ENCODE measurements around the gene RPL13. TPM values are rescaled to one million over a fixed set of nuclear protein-coding genes. Genes with fewer than 3 reads are reported as not detected.

The RPL13 gene
- total RNA-seq, 1 donor from 2014 or later = 2,070 TPM

- TF ChIP-seq CTCF (IDR thresholded peaks at IDR 0.05; ENCODE audit: unreplicated experiment) = no peak
- Mint-ChIP-seq H3K36me3 (ENCODE audit: low read depth, unreplicated experiment) (peaks cover 49% of the 10 kb centered on the region), H3K4me3 (ENCODE audit: unreplicated experiment) (peak overlapping the region; percentile 56), H3K4me1 (ENCODE audit: unreplicated experiment) (no peaks in the 10 kb centered on the region), H3K27ac (ENCODE audit: unreplicated experiment) (peak overlapping the region; percentile 13), H3K9me3 (ENCODE audit: unreplicated experiment) (no peaks in the 10 kb centered on the region), H3K27me3 (ENCODE audit: unreplicated experiment) (peaks cover 2% of the 10 kb centered on the region)
- no peak for DNase-seq (ENCODE audit: low spot score)
Measured at GRCh38 chr16:89547291-89547690, 13.2 kb upstream of the RPL13 start.

- no peaks in the 10 kb centered on the region for H3K9me3 Mint-ChIP-seq (ENCODE audit: unreplicated experiment)
- H3K27ac Mint-ChIP-seq (ENCODE audit: unreplicated experiment) = no peak overlapping the region
- no peaks in the 10 kb centered on the region for H3K4me1 Mint-ChIP-seq (ENCODE audit: unreplicated experiment)
- peaks cover 2% of the 10 kb centered on the region for H3K27me3 Mint-ChIP-seq (ENCODE audit: unreplicated experiment)
- no peak overlapping the region for H3K4me3 Mint-ChIP-seq (ENCODE audit: unreplicated experiment)
- DNase-seq (ENCODE audit: low spot score) = no peak
- TF ChIP-seq CTCF (IDR thresholded peaks at IDR 0.05; ENCODE audit: unreplicated experiment) = no peak
- peaks cover 50% of the 10 kb centered on the region for H3K36me3 Mint-ChIP-seq (ENCODE audit: low read depth, unreplicated experiment)
Measured at GRCh38 chr16:89547860-89548259, 12.6 kb upstream of the RPL13 start.

GRCh38 chr16:89548344-89549006 lies 12.0 kb upstream of the RPL13 start:
- no peak for TF ChIP-seq CTCF (IDR thresholded peaks at IDR 0.05; ENCODE audit: unreplicated experiment)
- no peak for DNase-seq (ENCODE audit: low spot score)
- Mint-ChIP-seq H3K4me1 (ENCODE audit: unreplicated experiment) (no peaks in the 10 kb centered on the region), H3K27me3 (ENCODE audit: unreplicated experiment) (peaks cover 2% of the 10 kb centered on the region), H3K36me3 (ENCODE audit: low read depth, unreplicated experiment) (peaks cover 50% of the 10 kb centered on the region), H3K27ac (ENCODE audit: unreplicated experiment) (no peak overlapping the region), H3K4me3 (ENCODE audit: unreplicated experiment) (no peak overlapping the region), H3K9me3 (ENCODE audit: unreplicated experiment) (no peaks in the 10 kb centered on the region)

- no peak for TF ChIP-seq CTCF (IDR thresholded peaks at IDR 0.05; ENCODE audit: unreplicated experiment)
- Mint-ChIP-seq H3K9me3 (ENCODE audit: unreplicated experiment) (no peaks in the 10 kb centered on the region), H3K27ac (ENCODE audit: unreplicated experiment) (no peak overlapping the region), H3K4me1 (ENCODE audit: unreplicated experiment) (no peaks in the 10 kb centered on the region), H3K27me3 (ENCODE audit: unreplicated experiment) (peaks cover 2% of the 10 kb centered on the region), H3K4me3 (ENCODE audit: unreplicated experiment) (peak overlapping the region; percentile 56), H3K36me3 (ENCODE audit: low read depth, unreplicated experiment) (peaks cover 50% of the 10 kb centered on the region)
- no peak for DNase-seq (ENCODE audit: low spot score)
Measured at GRCh38 chr16:89549007-89549700, 11.3 kb upstream of the RPL13 start.

- peaks cover 50% of the 10 kb centered on the region for H3K36me3 Mint-ChIP-seq (ENCODE audit: low read depth, unreplicated experiment)
- DNase-seq (ENCODE audit: low spot score) = no peak
- TF ChIP-seq CTCF (IDR thresholded peaks at IDR 0.05; ENCODE audit: unreplicated experiment) = no peak
- no peak overlapping the region for H3K4me3 Mint-ChIP-seq (ENCODE audit: unreplicated experiment)
- no peak overlapping the region for H3K27ac Mint-ChIP-seq (ENCODE audit: unreplicated experiment)
- no peaks in the 10 kb centered on the region for H3K9me3 Mint-ChIP-seq (ENCODE audit: unreplicated experiment)
- peaks cover 2% of the 10 kb centered on the region for H3K27me3 Mint-ChIP-seq (ENCODE audit: unreplicated experiment)
- no peaks in the 10 kb centered on the region for H3K4me1 Mint-ChIP-seq (ENCODE audit: unreplicated experiment)
Measured at GRCh38 chr16:89550421-89551007, 10.0 kb upstream of the RPL13 start.
